ENCODE results near the gene PTPRC.

Gene PTPRC

DNA sequence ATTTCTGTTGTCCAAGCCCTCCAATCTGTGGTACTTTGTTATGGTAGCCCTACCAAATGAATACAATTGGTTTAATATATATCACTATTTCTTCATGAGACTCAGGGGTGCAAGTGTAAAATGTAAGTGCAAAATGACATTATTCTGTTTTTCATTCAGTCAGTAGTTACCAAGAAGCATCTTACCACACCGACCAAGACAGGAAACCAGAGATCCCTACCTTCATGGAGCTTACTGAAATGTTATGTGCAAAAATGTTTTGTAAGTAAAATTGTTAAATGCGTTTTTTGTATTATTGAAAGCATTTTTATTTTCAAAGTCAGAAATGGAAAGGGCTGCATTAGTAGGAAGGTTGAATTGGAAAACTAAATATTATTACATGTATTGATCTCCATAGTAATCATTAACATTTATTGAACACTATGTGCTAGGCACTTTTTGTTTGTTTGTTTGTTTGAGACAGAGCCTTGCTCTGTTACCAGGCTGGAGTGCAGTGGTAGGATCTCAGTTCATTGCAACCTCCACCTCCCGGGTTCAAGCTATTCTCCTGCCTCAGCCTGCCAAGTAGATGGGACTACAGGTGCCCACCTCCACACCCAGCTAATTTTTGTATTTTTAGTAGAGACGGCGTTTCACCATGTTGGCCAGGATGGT lies 166.8 kb downstream of the PTPRC start:
- no peak for FAIRE-seq
- no peak for DNase-seq (ENCODE audit: insufficient read length, low spot score)
- TF ChIP-seq POLR2A (IDR thresholded peaks at IDR 0.05; ENCODE audit: low read depth, low read length) (no peak), TAF1 (IDR thresholded peaks at IDR 0.05; ENCODE audit: low read depth, low read length) (no peak), POLR2AphosphoS5 (IDR thresholded peaks at IDR 0.05; ENCODE audit: low read depth, low read length) (no peak), PAX5 (IDR thresholded peaks at IDR 0.05; ENCODE audit: insufficient read depth, low read length, severe bottlenecking) (no peak), POU2F2 (IDR thresholded peaks at IDR 0.05; ENCODE audit: low read depth, low read length) (no peak)

DNA sequence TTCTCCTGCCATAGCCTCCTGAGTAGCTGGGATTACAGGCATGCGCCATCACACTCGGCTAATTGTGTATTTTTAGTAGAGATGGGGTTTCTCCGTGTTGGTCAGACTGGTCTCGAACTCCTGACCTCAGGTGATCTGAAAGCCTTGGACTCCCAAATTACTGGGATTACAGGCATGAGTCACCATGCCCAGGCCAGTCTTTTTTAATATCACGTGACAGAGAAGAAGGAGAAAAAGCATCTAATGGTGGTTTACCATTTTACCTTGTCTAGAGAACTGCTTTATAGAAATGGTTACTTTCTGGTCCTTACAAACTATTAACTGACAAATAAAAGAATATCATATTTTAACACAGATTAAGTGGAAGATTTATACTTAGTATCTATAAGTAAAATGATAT lies 168.0 kb downstream of the PTPRC start:
- DNase-seq (ENCODE audit: insufficient read length, low spot score): no peak
- no peak for FAIRE-seq
- TF ChIP-seq POLR2AphosphoS5 (IDR thresholded peaks at IDR 0.05; ENCODE audit: low read depth, low read length) (no peak), TAF1 (IDR thresholded peaks at IDR 0.05; ENCODE audit: low read depth, low read length) (no peak), POU2F2 (IDR thresholded peaks at IDR 0.05; ENCODE audit: low read depth, low read length) (no peak), PAX5 (IDR thresholded peaks at IDR 0.05; ENCODE audit: insufficient read depth, low read length, severe bottlenecking) (no peak), SPI1 (IDR thresholded peaks at IDR 0.05; ENCODE audit: low read depth, low read length) (no peak), POLR2A (IDR thresholded peaks at IDR 0.05; ENCODE audit: low read depth, low read length) (no peak)

All from GM12891 (cell line).